ENCODE data around the gene MUC13. TPM values are rescaled to one million over a fixed set of nuclear protein-coding genes. Genes with fewer than 3 reads are reported as not detected.

The MUC13 gene
- total and polyA plus RNA-seq, 9 of the 15 experiments (the other 6 are each of a cell fraction or from before 2014, with no cell fraction given), result 0.09 TPM; not detected in 8

DNA sequence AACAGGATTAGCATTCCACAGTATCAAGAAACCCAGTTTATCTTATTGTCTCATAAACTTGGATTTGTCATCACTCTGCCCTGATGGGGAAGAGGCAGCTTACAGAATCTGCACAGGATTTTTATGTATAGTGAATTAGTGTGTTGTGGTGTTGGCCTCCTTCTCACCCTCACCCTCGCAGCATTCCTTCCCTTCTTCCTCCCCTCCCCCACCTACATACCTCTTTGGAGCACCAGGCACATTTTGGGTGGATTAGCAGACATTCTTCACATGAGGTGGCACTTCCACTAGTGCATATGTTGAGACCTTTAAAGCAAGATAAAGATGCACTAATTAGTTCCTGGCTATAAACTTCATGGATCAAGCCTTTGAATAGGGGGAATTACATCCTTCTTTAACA, 61.3 kb downstream of the MUC13 start:
- no TSS peak for BruUV-seq (replicated peaks)
- TF ChIP-seq ETV1 (tag; conservative IDR thresholded peaks at IDR 0.05; ENCODE audit: low read depth) (no peak), ARID1B (IDR thresholded peaks at IDR 0.05) (no peak), NBN (IDR thresholded peaks at IDR 0.05; ENCODE audit: low read depth) (no peak), KAT7 (CRISPR knock-in tag; IDR thresholded peaks at IDR 0.05; ENCODE audit: borderline replicate concordance) (no peak), ZNF778 (CRISPR knock-in tag; IDR thresholded peaks at IDR 0.05) (no peak), MECOM (CRISPR knock-in tag; IDR thresholded peaks at IDR 0.05) (no peak), EP400 (IDR thresholded peaks at IDR 0.05) (no peak), ZMIZ1 (IDR thresholded peaks at IDR 0.05; ENCODE audit: low read depth in 2 of 2, low read length in 2 of 2) (no peak), CEBPB (tag; IDR thresholded peaks at IDR 0.05) (no peak), SMARCC2 (IDR thresholded peaks at IDR 0.05; ENCODE audit: low read depth) (no peak), HOMEZ (CRISPR knock-in tag; IDR thresholded peaks at IDR 0.05) (no peak), MTA3 (IDR thresholded peaks at IDR 0.05; ENCODE audit: borderline replicate concordance) (no peak)
- TF ChIP-seq, protein P1, sequence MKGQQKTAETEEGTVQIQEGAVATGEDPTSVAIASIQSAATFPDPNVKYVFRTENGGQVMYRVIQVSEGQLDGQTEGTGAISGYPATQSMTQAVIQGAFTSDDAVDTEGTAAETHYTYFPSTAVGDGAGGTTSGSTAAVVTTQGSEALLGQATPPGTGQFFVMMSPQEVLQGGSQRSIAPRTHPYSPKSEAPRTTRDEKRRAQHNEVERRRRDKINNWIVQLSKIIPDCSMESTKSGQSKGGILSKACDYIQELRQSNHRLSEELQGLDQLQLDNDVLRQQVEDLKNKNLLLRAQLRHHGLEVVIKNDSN (CRISPR knock-in tag; IDR thresholded peaks at IDR 0.05), result no peak
- TF ChIP-seq, protein P2, sequence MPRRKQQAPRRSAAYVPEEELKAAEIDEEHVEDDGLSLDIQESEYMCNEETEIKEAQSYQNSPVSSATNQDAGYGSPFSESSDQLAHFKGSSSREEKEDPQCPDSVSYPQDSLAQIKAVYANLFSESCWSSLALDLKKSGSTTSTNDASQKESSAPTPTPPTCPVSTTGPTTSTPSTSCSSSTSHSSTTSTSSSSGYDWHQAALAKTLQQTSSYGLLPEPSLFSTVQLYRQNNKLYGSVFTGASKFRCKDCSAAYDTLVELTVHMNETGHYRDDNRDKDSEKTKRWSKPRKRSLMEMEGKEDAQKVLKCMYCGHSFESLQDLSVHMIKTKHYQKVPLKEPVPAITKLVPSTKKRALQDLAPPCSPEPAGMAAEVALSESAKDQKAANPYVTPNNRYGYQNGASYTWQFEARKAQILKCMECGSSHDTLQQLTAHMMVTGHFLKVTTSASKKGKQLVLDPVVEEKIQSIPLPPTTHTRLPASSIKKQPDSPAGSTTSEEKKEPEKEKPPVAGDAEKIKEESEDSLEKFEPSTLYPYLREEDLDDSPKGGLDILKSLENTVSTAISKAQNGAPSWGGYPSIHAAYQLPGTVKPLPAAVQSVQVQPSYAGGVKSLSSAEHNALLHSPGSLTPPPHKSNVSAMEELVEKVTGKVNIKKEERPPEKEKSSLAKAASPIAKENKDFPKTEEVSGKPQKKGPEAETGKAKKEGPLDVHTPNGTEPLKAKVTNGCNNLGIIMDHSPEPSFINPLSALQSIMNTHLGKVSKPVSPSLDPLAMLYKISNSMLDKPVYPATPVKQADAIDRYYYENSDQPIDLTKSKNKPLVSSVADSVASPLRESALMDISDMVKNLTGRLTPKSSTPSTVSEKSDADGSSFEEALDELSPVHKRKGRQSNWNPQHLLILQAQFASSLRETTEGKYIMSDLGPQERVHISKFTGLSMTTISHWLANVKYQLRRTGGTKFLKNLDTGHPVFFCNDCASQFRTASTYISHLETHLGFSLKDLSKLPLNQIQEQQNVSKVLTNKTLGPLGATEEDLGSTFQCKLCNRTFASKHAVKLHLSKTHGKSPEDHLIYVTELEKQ (CRISPR knock-in tag; IDR thresholded peaks at IDR 0.05), result no peak

More for the DNA sequence above, 61.3 kb downstream of the MUC13 start:
- no peaks in the 10 kb centered on the region for H3K9me3 ChIP-seq (replicated peaks; ENCODE audit: control insufficient read depth, insufficient read depth, low read depth, low read length)
- DNase-seq (ENCODE audit: extremely low read depth in 1 of 4, low spot score in 3 of 4) (no peak), ATAC-seq (no peak), FAIRE-seq (no peak)
- H3K79me2 ChIP-seq (ENCODE audit: control insufficient read depth, insufficient read depth, low read length), result peaks cover 35% of the 10 kb centered on the region
- no peaks in the 10 kb centered on the region for H3K27me3 ChIP-seq (ENCODE audit: control insufficient read depth in 2 of 2, insufficient read depth in 2 of 2, low read length in 2 of 2)
- in situ Hi-C loops (cut with MboI), result no loop called here
- ChIA-PET CTCF (ENCODE audit: low intra/inter-chr PET ratio) (interaction anchor here (0.6 kb wide), 1 partner anchor 9 kb away, joined by 3 read pairs; no protein-coding TSS in a partner anchor), POLR2A (no interaction called here)
- intact Hi-C loops (cut with micrococcal nuclease), result no loop called here
- H3K9me1 ChIP-seq (ENCODE audit: control insufficient read depth, insufficient read depth, low read length), result no peaks in the 10 kb centered on the region
- H2AFZ ChIP-seq (ENCODE audit: low read depth, low read length), result no peak overlapping the region
- H3K36me3 ChIP-seq (ENCODE audit: control insufficient read depth, insufficient read depth, low read length), result no peaks in the 10 kb centered on the region; the same call in 2 of the 3 replicates
- 20% methylated on average over 1 of the region's 1 CpG for WGBS (ENCODE audit: insufficient coverage, low coverage, missing lambda C conversion rate)
- H3K27ac ChIP-seq (ENCODE audit: extremely low read depth, low read depth, low read length), result no peak overlapping the region
- H3K4me2 ChIP-seq (ENCODE audit: insufficient read depth, low read length), result no peak overlapping the region
- peaks cover 8 to 38% of the 10 kb centered on the region in 2 experiments; a peak in 3 of 5 replicates for H3K4me1 ChIP-seq (replicated peaks in 1 of 2; ENCODE audit: control insufficient read depth in 2 of 2, insufficient read depth in 2 of 2, low read length in 2 of 2)
- no peak overlapping the region for H3K9ac ChIP-seq (ENCODE audit: insufficient read depth in 1 of 2, low read depth in 2 of 2, low read length in 2 of 2)
- H4K20me1 ChIP-seq (replicated peaks; ENCODE audit: control insufficient read depth, insufficient read depth, low read length), result no peaks in the 10 kb centered on the region
- H3K4me3 ChIP-seq, result no peak overlapping the region

Data from K562 (cell line).